ENCODE measurements around the gene C20orf144. TPM values are rescaled to one million over a fixed set of nuclear protein-coding genes. Genes with fewer than 3 reads are reported as not detected.

The C20orf144 gene
- total RNA-seq, 2 donors from 2014 or later: 0.30 TPM; not detected in 1

GRCh38 chr20:33709398-33709797, 47.3 kb downstream of the C20orf144 start:
- Histone ChIP-seq H3K4me3 (no peak overlapping the region), H3K4me1 (no peaks in the 10 kb centered on the region), H3K27ac (no peak overlapping the region), H3K9ac (ENCODE audit: low read depth in 2 of 2, low read length in 2 of 2) (no peak overlapping the region), H3K9me3 (no peaks in the 10 kb centered on the region), H3K27me3 (no peaks in the 10 kb centered on the region), H3K36me3 (no peaks in the 10 kb centered on the region)
- no peak for DNase-seq
- no peak for TF ChIP-seq CTCF (IDR thresholded peaks at IDR 0.05)
- intact Hi-C loops (cut with DNase I): no loop called here

- intact Hi-C loops (cut with DNase I): no loop called here
- Histone ChIP-seq H3K9ac (ENCODE audit: low read depth in 2 of 2, low read length in 2 of 2) (no peak overlapping the region), H3K27me3 (no peaks in the 10 kb centered on the region), H3K36me3 (no peaks in the 10 kb centered on the region), H3K9me3 (no peaks in the 10 kb centered on the region), H3K4me1 (no peaks in the 10 kb centered on the region), H3K4me3 (no peak overlapping the region), H3K27ac (no peak overlapping the region)
- DNase-seq: peak; percentile 38
- TF ChIP-seq CTCF (IDR thresholded peaks at IDR 0.05): no peak
Measured at GRCh38 chr20:33709905-33710541, 47.9 kb downstream of the C20orf144 start.

- Histone ChIP-seq H3K4me3 (no peak overlapping the region), H3K36me3 (no peaks in the 10 kb centered on the region), H3K27me3 (no peaks in the 10 kb centered on the region), H3K4me1 (no peaks in the 10 kb centered on the region), H3K9me3 (no peaks in the 10 kb centered on the region), H3K9ac (ENCODE audit: low read depth in 2 of 2, low read length in 2 of 2) (no peak overlapping the region), H3K27ac (no peak overlapping the region)
- TF ChIP-seq CTCF (IDR thresholded peaks at IDR 0.05): no peak
- intact Hi-C loops (cut with DNase I): no loop called here
- no peak for DNase-seq
Measured at GRCh38 chr20:33710681-33711445, 48.7 kb downstream of the C20orf144 start.

- no peak for DNase-seq
- intact Hi-C loops (cut with DNase I): no loop called here
- H3K9ac ChIP-seq (ENCODE audit: low read depth in 2 of 2, low read length in 2 of 2): no peak overlapping the region
- H3K9me3 ChIP-seq: no peaks in the 10 kb centered on the region
- no peaks in the 10 kb centered on the region for H3K27me3 ChIP-seq
- no peak for TF ChIP-seq CTCF (IDR thresholded peaks at IDR 0.05)
- no peak overlapping the region for H3K27ac ChIP-seq
- no peak overlapping the region for H3K4me3 ChIP-seq
- H3K36me3 ChIP-seq: no peaks in the 10 kb centered on the region
- H3K4me1 ChIP-seq: no peaks in the 10 kb centered on the region
Measured at GRCh38 chr20:33711446-33711738, 49.3 kb downstream of the C20orf144 start.

Other genes with a start within 250 kb of the C20orf144 start
- gene SNTA1, start 218.6 kb upstream of the C20orf144 start, total RNA-seq: 1 to 10 TPM; 4.5 to 5.7 TPM
- 10 to 100 TPM; 20.9 to 23.8 TPM for gene CBFA2T2, start 172.2 kb upstream of the C20orf144 start, total RNA-seq
- gene ACTL10, start 4.6 kb downstream of the C20orf144 start, total RNA-seq: 1 to 10 TPM; 3.9 to 8.0 TPM
- gene NECAB3, start 12.1 kb downstream of the C20orf144 start, total RNA-seq: 10 to 100 TPM; 30.3 to 61.3 TPM
- 10 to 100 TPM in 1 of 2 donors, 1 to 10 TPM in 1; 4.6 to 23.3 TPM for gene E2F1, start 24.1 kb downstream of the C20orf144 start, total RNA-seq
- 10 to 100 TPM; 13.2 to 18.1 TPM for gene PXMP4, start 58.0 kb downstream of the C20orf144 start, total RNA-seq
- 1 to 10 TPM; 2.7 to 6.1 TPM for gene ZNF341, start 69.7 kb downstream of the C20orf144 start, total RNA-seq
- gene CHMP4B, start 149.0 kb downstream of the C20orf144 start, total RNA-seq: 100 to 1,000 TPM; 165 to 227 TPM

Data from colonic mucosa (tissue), 4 donors.